OCI-LY3 (cell line): ENCODE measurements around the gene NCLN.

Experiments used
- H2AFZ ChIP-seq: fragments of 200-600, 300-600 bp; shearing (Covaris generic); 2 replicates; pipeline ENCODE4 v1.6.0; 2014; ENCODE audit warnings: antibody characterized with exemption, low read depth, low read length
- H3K27ac ChIP-seq: fragments of 200-600, 300-600 bp; sonication (generic); 2 replicates; pipeline ENCODE4 v1.5.1; 2014; ENCODE audit warnings: mild to moderate bottlenecking, low read length, moderate library complexity, mixed read lengths
- H3K27me3 ChIP-seq: fragments of 200-600, 300-600 bp; sonication (generic); 2 replicates; pipeline ENCODE4 v1.6.1; 2014; ENCODE audit warnings: low read depth, low read length, mixed read lengths
- H3K36me3 ChIP-seq: fragments of 200-600, 300-600 bp; sonication (generic); replicated peaks from 2 replicates; pipeline ENCODE3; 2014; ENCODE audit warnings: low read depth, low read length, mixed read lengths
- H3K4me1 ChIP-seq: fragments of 300-600, 200-600 bp; sonication (generic); 2 replicates; pipeline ENCODE4 v1.6.1; 2014; ENCODE audit warnings: low read length, mixed read lengths
- H3K4me2 ChIP-seq: fragments of 200-600, 300-600 bp; sonication (generic); 2 replicates; pipeline ENCODE4 v1.6.1; 2014; ENCODE audit warnings: low read length, mixed read lengths
- H3K4me3 ChIP-seq: fragments of 300-600, 200-600 bp; sonication (generic); 2 replicates; pipeline ENCODE4 v1.5.1; 2014; ENCODE audit warnings: antibody characterized with exemption, mild to moderate bottlenecking, low read length, moderate library complexity
- H3K79me2 ChIP-seq: fragments of 300-600, 200-600 bp; shearing (Covaris generic); 2 replicates; pipeline ENCODE4 v1.6.1; 2014; ENCODE audit warnings: mild to moderate bottlenecking, low read length, mixed read lengths
- H3K9ac ChIP-seq: fragments of 300-600, 200-600 bp; shearing (Covaris generic); 2 replicates; pipeline ENCODE4 v1.6.0; 2014; ENCODE audit warnings: mild to moderate bottlenecking, low read length, moderate library complexity
- H3K9me3 ChIP-seq: fragments of 200-600, 300-600 bp; shearing (Covaris generic); 2 replicates; pipeline ENCODE4 v1.6.1; 2014; ENCODE audit warnings: low read length, mixed read lengths; ENCODE audit not compliant: insufficient read depth
- H4K20me1 ChIP-seq: fragments of 200-600, 300-600 bp; sonication (generic); 2 replicates; pipeline ENCODE4 v1.6.1; 2016; ENCODE audit warnings: low read length, mixed read lengths; ENCODE audit not compliant: insufficient read depth
- CTCF ChIP-seq: fragments of 200-600, 300-600 bp; sonication (generic); IDR thresholded peaks from 2 replicates; pipeline ENCODE4 v1.5.1; 2014; ENCODE audit warnings: antibody characterized with exemption, low read length, low read depth
- EZH2phosphoT487 ChIP-seq: fragments of 200-600 bp; shearing (Covaris generic); IDR thresholded peaks from 2 replicates; pipeline ENCODE4 v1.6.1; 2018; ENCODE audit warnings: antibody characterized with exemption, mixed run types, low read depth

Gene NCLN

GRCh38 chr19:3176715-3177501, 8.8 kb upstream of the NCLN start:
- Histone ChIP-seq H3K36me3 (no peaks in the 10 kb centered on the region), H3K79me2 (no peaks in the 10 kb centered on the region), H4K20me1 (no peaks in the 10 kb centered on the region), H2AFZ (no peak overlapping the region), H3K9ac (no peak overlapping the region), H3K27ac (no peak overlapping the region), H3K9me3 (no peaks in the 10 kb centered on the region), H3K4me2 (no peak overlapping the region), H3K4me1 (peaks cover 30% of the 10 kb centered on the region), H3K27me3 (no peaks in the 10 kb centered on the region), H3K4me3 (no peak overlapping the region)
- TF ChIP-seq CTCF (no peak), EZH2phosphoT487 (no peak)

GRCh38 chr19:3178377-3178972, 7.3 kb upstream of the NCLN start, which contains the start of gene S1PR4:
Gene S1PR4 (plus strand): TSS chr19:3178769. CDS start chr19:3178793, 24 bp downstream.
- H3K79me2 ChIP-seq = no peaks in the 10 kb centered on the region
- H3K9me3 ChIP-seq = no peaks in the 10 kb centered on the region
- H3K27ac ChIP-seq = no peak within 1 kb of the TSS
- TF ChIP-seq EZH2phosphoT487 (no peak), CTCF (no peak)
- H3K4me2 ChIP-seq = no peak within 1 kb of the TSS
- H3K4me1 ChIP-seq = peaks cover 23% of the 10 kb centered on the region
- H3K27me3 ChIP-seq = no peaks in the 10 kb centered on the region
- no peak within 1 kb of the TSS for H2AFZ ChIP-seq
- H3K36me3 ChIP-seq = no peaks in the 10 kb centered on the region
- H4K20me1 ChIP-seq = no peaks in the 10 kb centered on the region
- no peak within 1 kb of the TSS for H3K9ac ChIP-seq
- H3K4me3 ChIP-seq = no peak within 1 kb of the TSS

- Histone ChIP-seq H3K79me2 (no peaks in the 10 kb centered on the region), H3K4me2 (no peak overlapping the region), H3K27ac (no peak overlapping the region), H4K20me1 (no peaks in the 10 kb centered on the region), H3K36me3 (no peaks in the 10 kb centered on the region), H2AFZ (no peak overlapping the region), H3K4me1 (peaks cover 23% of the 10 kb centered on the region), H3K9ac (no peak overlapping the region), H3K4me3 (no peak overlapping the region), H3K9me3 (no peaks in the 10 kb centered on the region), H3K27me3 (no peaks in the 10 kb centered on the region)
- TF ChIP-seq CTCF (no peak), EZH2phosphoT487 (no peak)
These were observed 6.6 kb upstream of the NCLN start for GRCh38 chr19:3178973-3179738.
